GM21619 (cell line): ENCODE results near the gene COX4I2.

Source experiments
- ATAC-seq: cut with Tn5 transposase; IDR thresholded peaks from one replicate; pipeline ENCODE4 v1.9.1; 2021; ENCODE audit not compliant: unreplicated experiment

Gene COX4I2

DNA sequence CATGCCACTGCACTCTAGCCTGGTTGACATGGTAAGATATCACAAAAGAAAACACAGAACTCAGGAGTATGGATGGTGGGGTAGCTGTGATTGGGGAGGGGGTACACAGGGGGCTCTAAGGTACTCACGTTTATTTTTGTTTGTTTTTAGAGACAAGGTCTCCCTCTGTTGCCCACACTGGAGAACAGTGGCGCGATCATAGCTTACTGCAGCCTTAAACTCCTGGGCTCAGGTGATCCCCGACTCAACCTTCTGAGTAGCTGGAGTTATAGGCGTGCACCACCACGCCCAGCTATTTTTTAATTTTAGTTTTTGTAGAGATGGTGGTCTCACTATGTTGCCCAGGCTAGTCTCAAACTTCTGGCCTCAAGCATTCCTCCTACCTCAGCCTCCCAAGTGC is 55.7 kb downstream of the COX4I2 start:
- no peak for ATAC-seq

DNA sequence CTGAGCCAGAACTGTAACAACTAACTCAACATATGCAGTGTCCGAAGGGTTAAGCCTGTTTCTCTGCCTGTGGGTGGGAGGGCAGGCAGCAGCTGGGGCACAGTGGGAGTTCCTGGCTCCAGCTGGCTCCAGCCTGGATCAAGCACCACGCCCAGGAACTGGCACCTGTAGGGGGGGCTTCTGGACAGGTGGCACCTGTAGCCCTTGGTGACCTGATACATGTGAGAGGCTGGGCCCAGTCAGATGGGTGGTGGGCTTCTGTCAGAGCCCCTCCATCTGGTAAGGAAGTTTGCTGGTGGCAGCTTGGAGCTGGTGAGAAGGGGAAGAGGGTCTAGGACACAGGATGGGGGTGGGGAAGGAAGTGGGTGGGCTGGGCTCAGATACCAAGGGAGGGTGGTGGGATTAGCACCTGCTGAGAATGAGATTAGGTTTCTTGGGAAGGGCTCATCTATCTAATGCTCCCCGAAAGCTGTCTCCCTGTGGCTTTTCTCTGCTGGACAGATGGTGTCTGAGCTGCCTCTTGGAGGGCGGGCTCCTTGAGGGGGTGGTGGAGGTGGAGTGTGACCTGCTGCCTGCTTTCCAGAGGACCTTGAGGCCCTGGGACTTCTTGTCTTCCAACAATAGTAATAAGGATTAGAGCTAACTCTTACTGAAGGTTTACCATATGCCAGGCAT is 56.4 kb downstream of the COX4I2 start:
- ATAC-seq, result no peak
